Parathyroid adenoma (tissue), 2 donors: ENCODE data around the gene ACER1.

Experiments
- H2AFZ ChIP-seq: fragments of 300-600 bp; sonication (generic); one replicate; pipeline ENCODE4 v1.7.0; 2017; ENCODE audit warnings: antibody characterized with exemption, mild to moderate bottlenecking
- H3K27ac ChIP-seq: fragments of 300-600 bp; sonication (generic); one replicate; pipeline ENCODE4 v1.7.0; 2017
- H3K27me3 ChIP-seq: fragments of 300-600 bp; sonication (generic); one replicate; pipeline ENCODE4 v1.7.0; 2017; ENCODE audit warnings: low read length; ENCODE audit not compliant: control insufficient read depth, insufficient read depth
- H3K36me3 ChIP-seq: fragments of 300-600 bp; sonication (generic); one replicate; pipeline ENCODE4 v1.7.0; 2017; ENCODE audit warnings: low read length; ENCODE audit not compliant: control insufficient read depth, insufficient read depth
- H3K4me1 ChIP-seq: fragments of 300-600 bp; sonication (generic); one replicate; pipeline ENCODE4 v1.7.0; 2017; ENCODE audit warnings: control low read depth
- H3K4me2 ChIP-seq: fragments of 300-600 bp; sonication (generic); one replicate; pipeline ENCODE4 v1.7.0; 2017; ENCODE audit warnings: low read length
- H3K4me3 ChIP-seq: fragments of 300-600 bp; sonication (generic); one replicate; pipeline ENCODE4 v1.7.0; 2017; ENCODE audit warnings: low read depth, low read length
- H3K79me2 ChIP-seq: fragments of 300-600 bp; sonication (generic); one replicate; pipeline ENCODE4 v1.7.0; 2017; ENCODE audit warnings: control low read depth
- H3K9ac ChIP-seq: fragments of 300-600 bp; sonication (generic); one replicate; pipeline ENCODE4 v1.7.0; 2017; ENCODE audit warnings: mild to moderate bottlenecking
- H3K9me3 ChIP-seq: fragments of 300-600 bp; sonication (generic); one replicate; pipeline ENCODE4 v1.7.0; 2017; ENCODE audit warnings: low read length; ENCODE audit not compliant: control insufficient read depth
- TF ChIP-seq, protein P1 (sequence below): fragments of 300-600 bp; sonication (generic); IDR thresholded peaks from one replicate; pipeline ENCODE4 v1.7.0; 2017; ENCODE audit warnings: antibody characterized with exemption, mild to moderate bottlenecking
- donor health status: primary hyperparathyroidism.

Gene ACER1

DNA sequence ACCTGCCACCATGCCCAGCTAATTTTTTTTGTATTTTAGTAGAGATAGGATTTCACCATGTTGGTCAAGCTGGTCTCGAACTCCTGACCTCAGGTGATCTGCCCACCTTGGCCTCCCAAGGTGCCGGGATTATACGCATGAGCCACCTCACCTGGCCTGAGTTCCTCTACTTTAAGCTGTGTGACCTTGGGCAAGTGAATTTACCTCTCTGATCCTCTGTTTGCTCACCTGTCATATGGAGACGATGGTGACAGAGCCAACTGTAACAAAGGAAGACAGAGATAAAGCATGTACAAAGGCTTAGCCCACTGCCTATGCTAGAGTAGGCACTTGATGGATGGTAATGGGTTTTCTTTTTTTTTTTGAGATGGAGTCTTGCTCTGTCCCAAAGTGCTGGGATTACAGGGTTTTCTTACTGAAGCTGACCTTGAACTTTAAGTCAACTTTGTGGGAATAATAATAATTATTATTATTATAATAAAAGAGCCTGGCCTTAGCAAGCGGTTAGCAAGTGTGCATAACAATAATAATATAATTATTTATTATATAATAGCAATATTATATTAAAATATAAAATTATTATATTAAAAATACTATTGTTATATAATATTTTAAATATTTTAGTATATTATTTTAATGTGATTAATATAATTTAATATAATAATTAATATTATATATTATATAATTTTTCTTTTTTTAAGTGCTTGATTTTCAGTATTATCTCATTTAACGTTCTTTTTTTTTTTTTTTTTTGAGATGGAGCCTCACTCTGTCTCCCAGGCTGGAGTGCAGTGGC, 1.3 kb upstream of the ACER1 start:
- no peak overlapping the region for H3K9ac ChIP-seq
- TF ChIP-seq, protein P1, sequence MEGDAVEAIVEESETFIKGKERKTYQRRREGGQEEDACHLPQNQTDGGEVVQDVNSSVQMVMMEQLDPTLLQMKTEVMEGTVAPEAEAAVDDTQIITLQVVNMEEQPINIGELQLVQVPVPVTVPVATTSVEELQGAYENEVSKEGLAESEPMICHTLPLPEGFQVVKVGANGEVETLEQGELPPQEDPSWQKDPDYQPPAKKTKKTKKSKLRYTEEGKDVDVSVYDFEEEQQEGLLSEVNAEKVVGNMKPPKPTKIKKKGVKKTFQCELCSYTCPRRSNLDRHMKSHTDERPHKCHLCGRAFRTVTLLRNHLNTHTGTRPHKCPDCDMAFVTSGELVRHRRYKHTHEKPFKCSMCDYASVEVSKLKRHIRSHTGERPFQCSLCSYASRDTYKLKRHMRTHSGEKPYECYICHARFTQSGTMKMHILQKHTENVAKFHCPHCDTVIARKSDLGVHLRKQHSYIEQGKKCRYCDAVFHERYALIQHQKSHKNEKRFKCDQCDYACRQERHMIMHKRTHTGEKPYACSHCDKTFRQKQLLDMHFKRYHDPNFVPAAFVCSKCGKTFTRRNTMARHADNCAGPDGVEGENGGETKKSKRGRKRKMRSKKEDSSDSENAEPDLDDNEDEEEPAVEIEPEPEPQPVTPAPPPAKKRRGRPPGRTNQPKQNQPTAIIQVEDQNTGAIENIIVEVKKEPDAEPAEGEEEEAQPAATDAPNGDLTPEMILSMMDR, result no peak

DNA sequence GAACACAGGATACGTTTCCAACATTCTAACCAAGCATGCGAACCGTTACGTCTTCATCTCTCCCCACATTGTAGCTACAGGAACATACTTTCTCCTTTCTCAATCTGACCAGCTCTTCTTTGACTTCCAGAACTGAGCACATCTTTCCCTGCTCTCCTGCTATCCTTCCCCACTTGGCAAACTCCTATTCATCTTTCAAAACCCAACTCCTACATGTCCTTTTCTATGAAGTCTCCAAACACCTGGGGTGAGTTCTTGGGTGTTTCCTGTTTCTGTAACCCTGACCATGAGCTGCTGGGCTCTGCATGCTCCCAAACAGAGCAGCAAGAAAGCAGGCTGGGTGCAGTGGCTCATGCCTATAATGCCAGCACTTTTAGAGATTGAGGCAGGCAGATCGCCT, 6.6 kb downstream of the ACER1 start:
- Histone ChIP-seq H3K4me1 (no peaks in the 10 kb centered on the region), H2AFZ (no peak overlapping the region), H3K79me2 (no peaks in the 10 kb centered on the region), H3K36me3 (no peaks in the 10 kb centered on the region), H3K27me3 (no peaks in the 10 kb centered on the region), H3K9me3 (no peaks in the 10 kb centered on the region), H3K9ac (no peak overlapping the region), H3K4me2 (no peak overlapping the region), H3K27ac (no peak overlapping the region), H3K4me3 (no peak overlapping the region)
- TF ChIP-seq, protein P1, result no peak

More for the DNA sequence above, 1.3 kb upstream of the ACER1 start:
- Histone ChIP-seq H3K4me3 (no peak overlapping the region), H3K27me3 (no peaks in the 10 kb centered on the region), H3K4me2 (no peak overlapping the region), H3K36me3 (no peaks in the 10 kb centered on the region), H3K9me3 (no peaks in the 10 kb centered on the region), H3K79me2 (no peaks in the 10 kb centered on the region), H3K27ac (no peak overlapping the region), H3K4me1 (no peaks in the 10 kb centered on the region), H2AFZ (no peak overlapping the region)

DNA sequence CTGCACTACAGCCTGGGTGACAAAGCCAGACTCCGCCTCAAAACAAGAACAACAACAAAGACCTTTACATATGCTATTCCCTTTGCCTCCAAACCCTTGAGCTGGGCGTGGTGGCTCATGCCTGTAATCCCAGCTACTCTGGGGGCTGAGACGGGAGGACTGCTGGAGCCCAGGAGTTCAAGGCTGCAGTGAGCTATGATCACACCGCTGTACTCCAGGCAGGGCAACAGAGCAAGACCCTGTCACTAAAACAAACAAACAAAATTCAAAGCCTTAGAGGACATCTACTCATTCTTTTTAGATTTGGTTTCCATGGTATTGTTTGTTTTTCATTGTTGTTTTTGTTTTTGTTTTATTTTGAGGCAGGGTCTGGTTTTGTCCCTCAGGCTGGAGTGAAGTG, 7.8 kb downstream of the ACER1 start:
- TF ChIP-seq, protein P1, result no peak
- Histone ChIP-seq H3K9me3 (no peaks in the 10 kb centered on the region), H3K27ac (no peak overlapping the region), H3K4me2 (no peak overlapping the region), H3K27me3 (no peaks in the 10 kb centered on the region), H3K4me1 (no peaks in the 10 kb centered on the region), H3K9ac (no peak overlapping the region), H3K36me3 (no peaks in the 10 kb centered on the region), H3K4me3 (no peak overlapping the region), H2AFZ (no peak overlapping the region), H3K79me2 (no peaks in the 10 kb centered on the region)

DNA sequence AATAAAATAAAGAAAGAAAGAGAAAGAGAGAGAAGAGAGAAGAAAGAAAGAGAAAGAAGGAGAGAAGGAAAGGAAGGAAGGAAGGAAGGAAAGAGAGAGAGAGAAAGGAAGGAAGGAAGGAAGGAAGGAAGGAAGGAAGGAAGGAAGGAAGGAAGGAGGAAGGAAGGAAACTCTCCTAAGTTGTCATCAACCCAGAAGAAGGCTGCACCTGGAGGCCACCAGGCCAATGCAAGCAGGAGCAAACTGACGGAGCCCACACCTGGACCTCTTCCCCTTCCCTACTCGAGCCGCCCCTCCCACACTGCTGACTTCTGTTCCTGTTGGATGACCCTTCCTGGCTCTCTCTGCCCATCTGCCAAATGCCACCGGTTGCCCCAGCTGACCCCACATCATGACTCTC, 8.7 kb downstream of the ACER1 start:
- Histone ChIP-seq H2AFZ (no peak overlapping the region), H3K9ac (no peak overlapping the region), H3K4me3 (no peak overlapping the region), H3K9me3 (no peaks in the 10 kb centered on the region), H3K27ac (no peak overlapping the region), H3K79me2 (no peaks in the 10 kb centered on the region), H3K36me3 (no peaks in the 10 kb centered on the region), H3K4me2 (no peak overlapping the region), H3K27me3 (no peaks in the 10 kb centered on the region), H3K4me1 (no peaks in the 10 kb centered on the region)
- TF ChIP-seq, protein P1, result no peak

DNA sequence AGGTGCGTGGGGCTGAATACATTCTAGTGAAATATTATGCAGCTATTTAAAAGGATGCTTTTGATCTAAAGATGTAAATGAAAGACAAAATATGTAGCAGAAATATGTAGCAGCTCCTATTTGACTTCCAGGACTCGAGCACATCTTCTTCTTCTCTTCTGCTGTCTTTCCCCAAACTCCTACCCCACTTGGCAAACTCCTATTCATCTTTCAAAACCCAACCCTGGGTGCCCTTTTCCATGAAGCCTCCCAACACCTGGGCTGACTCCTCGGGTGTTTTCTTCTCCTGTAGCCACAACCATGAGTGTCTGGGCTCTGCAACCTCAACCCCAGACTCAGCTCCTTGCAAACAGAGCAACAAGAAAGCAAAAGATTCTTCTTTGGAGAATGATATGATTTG, 11.1 kb downstream of the ACER1 start:
- Histone ChIP-seq H2AFZ (no peak overlapping the region), H3K4me1 (no peaks in the 10 kb centered on the region), H3K27me3 (no peaks in the 10 kb centered on the region), H3K27ac (no peak overlapping the region), H3K9me3 (no peaks in the 10 kb centered on the region), H3K79me2 (no peaks in the 10 kb centered on the region), H3K4me2 (no peak overlapping the region), H3K36me3 (no peaks in the 10 kb centered on the region), H3K9ac (no peak overlapping the region), H3K4me3 (no peak overlapping the region)
- TF ChIP-seq, protein P1, result no peak
